Fibroblast of skin of scalp (primary cell): ENCODE results near the gene C2CD4A. TPM values are rescaled to one million over a fixed set of nuclear protein-coding genes. Genes with fewer than 3 reads are reported as not detected.
A peak's percentile ranks its signal among the peaks of the same experiment; 100 is the strongest.
"Not testable (repeated sequence)": the region's sequence is repeated elsewhere in the genome, so short reads cannot be mapped to it uniquely, and the experiment has no call there.

ENCODE experiments used
- DNase-seq: peaks from one replicate; pipeline ENCODE4 v3.0.0-alpha.2; 2013
- polyA plus RNA-seq, 2 experiments: library from polyadenylated mRNA; unstranded; fragments of 120-200 nt; gene quantifications; one replicate each; pipeline ENCODE4 v1.2.1, GENCODE V29; 2013; ENCODE audit not compliant: insufficient read length in 2 of 2

Gene C2CD4A
- not detected for polyA plus RNA-seq (2013, experiment 1 of 2; ENCODE audit: insufficient read length)
- polyA plus RNA-seq (2013, experiment 2 of 2; ENCODE audit: insufficient read length) = not detected

- DNase-seq = peak; percentile 38
These were observed at the start of gene C2CD4A for GRCh38 chr15:62066663-62067447. Gene C2CD4A (plus strand): TSS chr15:62066977. CDS start chr15:62067614, 637 bp downstream.

- DNase-seq = peak; percentile 11
These were observed 46.1 kb upstream of the C2CD4A start for GRCh38 chr15:62020576-62021160.

GRCh38 chr15:62021991-62022600, 44.7 kb upstream of the C2CD4A start:
- DNase-seq = peak; percentile 4

GRCh38 chr15:62026487-62027262, 40.1 kb upstream of the C2CD4A start:
- no peak for DNase-seq

GRCh38 chr15:62027263-62027565, 39.6 kb upstream of the C2CD4A start:
- DNase-seq = no peak

- no peak for DNase-seq
These were observed 38.9 kb upstream of the C2CD4A start for GRCh38 chr15:62027916-62028315.

GRCh38 chr15:62035256-62035924, 31.4 kb upstream of the C2CD4A start:
- peak; percentile 75 for DNase-seq

GRCh38 chr15:62046078-62046743, 20.6 kb upstream of the C2CD4A start:
- DNase-seq = no peak

- no peak for DNase-seq
These were observed 19.4 kb upstream of the C2CD4A start for GRCh38 chr15:62047282-62047827.

GRCh38 chr15:62048254-62048653, 18.5 kb upstream of the C2CD4A start:
- DNase-seq = not testable (repeated sequence)

GRCh38 chr15:62050115-62050514, 16.7 kb upstream of the C2CD4A start:
- no peak for DNase-seq

GRCh38 chr15:62051166-62051565, 15.6 kb upstream of the C2CD4A start:
- no peak for DNase-seq

GRCh38 chr15:62052713-62053112, 14.1 kb upstream of the C2CD4A start:
- DNase-seq = no peak

GRCh38 chr15:62053439-62054085, 13.2 kb upstream of the C2CD4A start:
- no peak for DNase-seq

- no peak for DNase-seq
These were observed 11.8 kb upstream of the C2CD4A start for GRCh38 chr15:62054979-62055378.

GRCh38 chr15:62057341-62057980, 9.3 kb upstream of the C2CD4A start:
- no peak for DNase-seq

- DNase-seq = no peak
These were observed 8.3 kb upstream of the C2CD4A start for GRCh38 chr15:62058327-62059028.

- DNase-seq = no peak
These were observed 7.5 kb upstream of the C2CD4A start for GRCh38 chr15:62059108-62059815.

- DNase-seq = peak; percentile 53
These were observed 7.0 kb upstream of the C2CD4A start for GRCh38 chr15:62059816-62060112.
